ENCODE results near the gene FBLN5. TPM values are rescaled to one million over a fixed set of nuclear protein-coding genes. Genes with fewer than 3 reads are reported as not detected.

FBLN5 gene
- total RNA-seq, 4 donors from 2014 or later: 20.3 to 44.3 (median 37.2) TPM

GRCh38 chr14:91934554-91935285 lies 12.8 kb downstream of the FBLN5 start:
- DNase-seq (ENCODE audit: low spot score in 2 of 2): no peak
- H3K36me3 ChIP-seq: peaks cover 6% of the 10 kb centered on the region
- H3K9me3 ChIP-seq: no peaks in the 10 kb centered on the region
- WGBS: 67% methylated on average over 8 of the region's 8 CpGs
- H3K4me1 ChIP-seq: peaks cover 5% of the 10 kb centered on the region
- H3K27me3 ChIP-seq: no peaks in the 10 kb centered on the region
- TF ChIP-seq POLR2AphosphoS5 (IDR thresholded peaks at IDR 0.05) (no peak), POLR2A (IDR thresholded peaks at IDR 0.05) (no peak), EP300 (IDR thresholded peaks at IDR 0.05) (no peak)
- TF ChIP-seq, protein P1, sequence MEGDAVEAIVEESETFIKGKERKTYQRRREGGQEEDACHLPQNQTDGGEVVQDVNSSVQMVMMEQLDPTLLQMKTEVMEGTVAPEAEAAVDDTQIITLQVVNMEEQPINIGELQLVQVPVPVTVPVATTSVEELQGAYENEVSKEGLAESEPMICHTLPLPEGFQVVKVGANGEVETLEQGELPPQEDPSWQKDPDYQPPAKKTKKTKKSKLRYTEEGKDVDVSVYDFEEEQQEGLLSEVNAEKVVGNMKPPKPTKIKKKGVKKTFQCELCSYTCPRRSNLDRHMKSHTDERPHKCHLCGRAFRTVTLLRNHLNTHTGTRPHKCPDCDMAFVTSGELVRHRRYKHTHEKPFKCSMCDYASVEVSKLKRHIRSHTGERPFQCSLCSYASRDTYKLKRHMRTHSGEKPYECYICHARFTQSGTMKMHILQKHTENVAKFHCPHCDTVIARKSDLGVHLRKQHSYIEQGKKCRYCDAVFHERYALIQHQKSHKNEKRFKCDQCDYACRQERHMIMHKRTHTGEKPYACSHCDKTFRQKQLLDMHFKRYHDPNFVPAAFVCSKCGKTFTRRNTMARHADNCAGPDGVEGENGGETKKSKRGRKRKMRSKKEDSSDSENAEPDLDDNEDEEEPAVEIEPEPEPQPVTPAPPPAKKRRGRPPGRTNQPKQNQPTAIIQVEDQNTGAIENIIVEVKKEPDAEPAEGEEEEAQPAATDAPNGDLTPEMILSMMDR (IDR thresholded peaks at IDR 0.05): no peak
- H3K27ac ChIP-seq: no peak overlapping the region
- no peak overlapping the region for H3K4me3 ChIP-seq

DNA sequence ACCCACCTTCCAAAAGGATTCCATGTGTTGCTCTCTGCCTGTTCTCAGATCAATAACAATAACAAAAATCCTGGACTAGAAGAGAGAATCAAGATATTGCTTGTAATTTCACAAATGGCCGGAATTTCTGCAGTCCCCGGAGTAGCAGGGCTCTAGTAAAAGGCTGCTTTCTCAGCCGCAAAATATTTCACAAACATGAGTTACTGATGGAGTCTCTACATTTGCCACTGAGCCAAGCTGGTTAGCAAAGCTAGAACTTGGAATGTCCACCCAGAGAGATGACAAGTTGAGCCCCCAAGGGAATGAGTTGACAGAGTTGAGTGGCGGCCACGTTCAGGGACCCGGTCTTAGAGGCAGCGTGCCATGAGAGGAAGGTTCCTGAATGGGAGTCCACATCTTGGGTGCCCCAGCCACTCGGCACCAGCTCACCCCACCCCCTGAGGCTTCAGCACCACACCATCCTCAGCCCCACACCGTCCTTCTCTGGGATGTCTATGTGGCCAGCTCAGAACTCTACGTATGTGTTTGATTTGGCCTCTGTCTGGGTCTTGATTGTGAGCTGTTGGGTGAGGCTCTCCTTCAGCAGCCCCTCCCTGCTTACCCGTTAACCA lies 15.9 kb downstream of the FBLN5 start:
- TF ChIP-seq, protein P1 (IDR thresholded peaks at IDR 0.05): no peak
- TF ChIP-seq POLR2A (IDR thresholded peaks at IDR 0.05) (no peak), EP300 (IDR thresholded peaks at IDR 0.05) (no peak), POLR2AphosphoS5 (IDR thresholded peaks at IDR 0.05) (no peak)
- no peak overlapping the region for H3K27ac ChIP-seq
- H3K4me3 ChIP-seq: no peak overlapping the region
- H3K4me1 ChIP-seq: peaks cover 5% of the 10 kb centered on the region
- no peak for DNase-seq (ENCODE audit: low spot score in 2 of 2)
- WGBS: 67% methylated on average over 11 of the region's 11 CpGs
- H3K9me3 ChIP-seq: no peaks in the 10 kb centered on the region
- H3K27me3 ChIP-seq: no peaks in the 10 kb centered on the region
- H3K36me3 ChIP-seq: peaks cover 4% of the 10 kb centered on the region

DNA sequence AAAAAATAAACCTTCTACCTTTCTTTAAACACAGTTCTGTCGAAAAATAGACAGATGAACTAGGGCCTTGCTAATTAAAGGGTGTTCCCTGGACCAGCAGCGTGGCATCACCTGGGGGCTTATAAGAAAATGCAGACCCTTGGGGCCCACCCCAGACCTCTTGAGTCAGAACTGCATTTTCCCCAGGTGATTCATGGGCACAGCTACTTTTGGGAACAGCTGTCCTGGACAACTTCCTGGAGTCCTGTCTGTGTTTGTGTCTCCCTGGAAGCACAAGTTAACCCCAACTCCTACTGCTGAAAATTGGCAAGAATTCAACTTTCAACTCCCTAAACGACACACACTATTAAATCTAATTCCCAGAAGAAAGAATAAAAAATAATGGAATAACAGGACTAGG lies 17.8 kb downstream of the FBLN5 start:
- DNase-seq (ENCODE audit: low spot score in 2 of 2): no peak
- 68% methylated on average over 3 of the region's 3 CpGs for WGBS
- TF ChIP-seq POLR2AphosphoS5 (IDR thresholded peaks at IDR 0.05): no peak
- no peak for TF ChIP-seq POLR2A (IDR thresholded peaks at IDR 0.05)
- TF ChIP-seq EP300 (IDR thresholded peaks at IDR 0.05): no peak
- TF ChIP-seq, protein P1 (IDR thresholded peaks at IDR 0.05): no peak

GRCh38 chr14:91927800-91928199 lies 19.7 kb downstream of the FBLN5 start:
- H3K4me1 ChIP-seq: peaks cover 15% of the 10 kb centered on the region
- no peak overlapping the region for H3K4me3 ChIP-seq
- TF ChIP-seq, protein P1 (IDR thresholded peaks at IDR 0.05): no peak
- no peak for TF ChIP-seq POLR2AphosphoS5 (IDR thresholded peaks at IDR 0.05)
- no peak for TF ChIP-seq POLR2A (IDR thresholded peaks at IDR 0.05)
- no peak for TF ChIP-seq EP300 (IDR thresholded peaks at IDR 0.05)
- H3K27ac ChIP-seq: no peak overlapping the region
- no peaks in the 10 kb centered on the region for H3K27me3 ChIP-seq
- no peaks in the 10 kb centered on the region for H3K9me3 ChIP-seq
- DNase-seq (ENCODE audit: low spot score in 2 of 2): no peak
- WGBS: 90% methylated on average over 5 of the region's 5 CpGs
- no peaks in the 10 kb centered on the region for H3K36me3 ChIP-seq

More for the DNA sequence above, 17.8 kb downstream of the FBLN5 start:
- no peak overlapping the region for H3K4me3 ChIP-seq
- H3K27me3 ChIP-seq: no peaks in the 10 kb centered on the region
- H3K9me3 ChIP-seq: no peaks in the 10 kb centered on the region
- no peak overlapping the region for H3K27ac ChIP-seq
- peaks cover 13% of the 10 kb centered on the region for H3K4me1 ChIP-seq
- no peaks in the 10 kb centered on the region for H3K36me3 ChIP-seq

DNA sequence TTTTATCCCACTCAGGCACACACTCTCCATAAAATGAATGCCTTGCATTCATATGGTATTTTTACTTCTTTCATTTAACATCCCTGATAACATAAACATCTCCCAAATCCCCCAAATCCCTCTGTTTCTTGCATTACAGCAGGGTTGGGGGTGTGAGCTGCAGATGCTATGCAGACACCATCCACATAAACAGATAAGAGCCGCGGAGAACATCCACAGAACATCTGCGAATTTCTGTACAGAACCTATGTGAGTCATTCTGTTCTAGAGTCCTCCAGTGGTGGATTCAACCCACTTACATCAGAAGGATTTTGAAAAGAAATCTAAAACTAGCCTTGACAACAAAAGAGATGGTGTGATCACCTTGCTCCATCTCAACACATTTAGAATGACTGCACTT lies 20.3 kb downstream of the FBLN5 start:
- Histone ChIP-seq H3K36me3 (no peaks in the 10 kb centered on the region), H3K27ac (no peak overlapping the region), H3K27me3 (no peaks in the 10 kb centered on the region), H3K4me3 (no peak overlapping the region), H3K9me3 (no peaks in the 10 kb centered on the region), H3K4me1 (peaks cover 15% of the 10 kb centered on the region)
- DNase-seq (ENCODE audit: low spot score in 2 of 2): no peak
- WGBS: 86% methylated on average over 3 of the region's 3 CpGs
- TF ChIP-seq, protein P1 (IDR thresholded peaks at IDR 0.05): no peak
- no peak for TF ChIP-seq EP300 (IDR thresholded peaks at IDR 0.05)
- no peak for TF ChIP-seq POLR2AphosphoS5 (IDR thresholded peaks at IDR 0.05)
- no peak for TF ChIP-seq POLR2A (IDR thresholded peaks at IDR 0.05)
